GM10266 (cell line): ENCODE results near the gene BRSK2.

Experiments used
- DNase-seq: peaks from one replicate; pipeline ENCODE4 v3.0.0; 2012; ENCODE audit errors: extremely low spot score
- CTCF ChIP-seq: IDR thresholded peaks from 2 replicates; pipeline ENCODE4 v1.5.1; 2012; ENCODE audit warnings: mild to moderate bottlenecking, low read depth; ENCODE audit not compliant: control insufficient read depth, insufficient read depth; ENCODE audit errors: missing control alignments

BRSK2 gene

GRCh38 chr11:1460986-1461825, 71.5 kb downstream of the BRSK2 start:
- DNase-seq: no peak
- no peak for TF ChIP-seq CTCF

GRCh38 chr11:1461826-1462697, 72.3 kb downstream of the BRSK2 start:
- DNase-seq: no peak
- TF ChIP-seq CTCF: no peak

GRCh38 chr11:1462698-1462975, 72.9 kb downstream of the BRSK2 start:
- no peak for DNase-seq

GRCh38 chr11:1463056-1463455, 73.3 kb downstream of the BRSK2 start:
- no peak for DNase-seq

More at GRCh38 chr11:1462698-1462975, 72.9 kb downstream of the BRSK2 start:
- no peak for TF ChIP-seq CTCF

GRCh38 chr11:1466784-1467183, 77.0 kb downstream of the BRSK2 start:
- TF ChIP-seq CTCF: no peak

More at GRCh38 chr11:1463056-1463455, 73.3 kb downstream of the BRSK2 start:
- TF ChIP-seq CTCF: no peak

GRCh38 chr11:1467270-1467669, 77.5 kb downstream of the BRSK2 start:
- no peak for TF ChIP-seq CTCF
- no peak for DNase-seq

More at GRCh38 chr11:1466784-1467183, 77.0 kb downstream of the BRSK2 start:
- DNase-seq: no peak

- DNase-seq: no peak
- no peak for TF ChIP-seq CTCF
Measured at GRCh38 chr11:1468002-1468401, 78.3 kb downstream of the BRSK2 start.
